Neural cell (in vitro differentiated cells): ENCODE results near the gene GRM5.
"Not testable (repeated sequence)": the region's sequence is repeated elsewhere in the genome, so short reads cannot be mapped to it uniquely, and the experiment has no call there.

Experiments
- EP300 ChIP-seq: fragments of 450-650 bp; conservative IDR thresholded peaks from 2 replicates; pipeline ENCODE4 v1.6.1; 2014; ENCODE audit warnings: antibody characterized with exemption, mild to moderate bottlenecking, moderate library complexity; ENCODE audit not compliant: poor library complexity, severe bottlenecking
- EZH2 ChIP-seq: fragments of 200-600, 300-800 bp; shearing (Covaris generic), sonication (generic); IDR thresholded peaks from 2 replicates; pipeline ENCODE4 v1.6.1; 2014; ENCODE audit warnings: antibody characterized with exemption, low read length, borderline replicate concordance, mild to moderate bottlenecking; ENCODE audit not compliant: insufficient read depth, poor library complexity, severe bottlenecking
- POLR2AphosphoS5 ChIP-seq: IDR thresholded peaks from 2 replicates; pipeline ENCODE4 v1.6.1; 2012
- RAD21 ChIP-seq: fragments of 450-650 bp; conservative IDR thresholded peaks from 2 replicates; pipeline ENCODE4 v1.6.1; 2014; ENCODE audit warnings: antibody characterized with exemption, mild to moderate bottlenecking, moderate library complexity
- TF ChIP-seq, protein P1 (sequence below): fragments of 450-650 bp; IDR thresholded peaks from 2 replicates; pipeline ENCODE4 v1.5.1; 2014; ENCODE audit warnings: antibody characterized with exemption, mild to moderate bottlenecking, moderate library complexity; ENCODE audit not compliant: poor library complexity, severe bottlenecking
- TF ChIP-seq, protein P2 (sequence below): IDR thresholded peaks from 2 replicates; pipeline ENCODE4 v1.6.1; 2012; ENCODE audit warnings: borderline replicate concordance

DNA sequence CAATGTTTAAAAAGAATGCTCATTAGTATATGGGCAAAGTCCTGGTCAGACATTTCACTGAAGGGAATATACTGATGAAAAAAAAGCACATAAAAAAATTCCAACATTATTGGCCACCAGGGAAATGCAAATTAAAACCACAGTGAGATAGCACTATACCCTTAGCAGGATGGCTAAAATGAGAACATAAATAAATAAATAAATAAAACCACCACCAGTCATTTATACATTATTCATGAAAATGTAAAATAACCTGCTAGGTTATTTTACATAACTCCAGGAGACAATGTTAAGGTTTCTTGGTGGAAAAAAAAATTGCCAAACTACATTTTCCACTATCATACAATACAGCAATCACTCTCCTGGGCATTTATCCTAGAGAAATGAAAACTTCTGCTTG is 64.9 kb downstream of the GRM5 start:
- TF ChIP-seq, protein P1, sequence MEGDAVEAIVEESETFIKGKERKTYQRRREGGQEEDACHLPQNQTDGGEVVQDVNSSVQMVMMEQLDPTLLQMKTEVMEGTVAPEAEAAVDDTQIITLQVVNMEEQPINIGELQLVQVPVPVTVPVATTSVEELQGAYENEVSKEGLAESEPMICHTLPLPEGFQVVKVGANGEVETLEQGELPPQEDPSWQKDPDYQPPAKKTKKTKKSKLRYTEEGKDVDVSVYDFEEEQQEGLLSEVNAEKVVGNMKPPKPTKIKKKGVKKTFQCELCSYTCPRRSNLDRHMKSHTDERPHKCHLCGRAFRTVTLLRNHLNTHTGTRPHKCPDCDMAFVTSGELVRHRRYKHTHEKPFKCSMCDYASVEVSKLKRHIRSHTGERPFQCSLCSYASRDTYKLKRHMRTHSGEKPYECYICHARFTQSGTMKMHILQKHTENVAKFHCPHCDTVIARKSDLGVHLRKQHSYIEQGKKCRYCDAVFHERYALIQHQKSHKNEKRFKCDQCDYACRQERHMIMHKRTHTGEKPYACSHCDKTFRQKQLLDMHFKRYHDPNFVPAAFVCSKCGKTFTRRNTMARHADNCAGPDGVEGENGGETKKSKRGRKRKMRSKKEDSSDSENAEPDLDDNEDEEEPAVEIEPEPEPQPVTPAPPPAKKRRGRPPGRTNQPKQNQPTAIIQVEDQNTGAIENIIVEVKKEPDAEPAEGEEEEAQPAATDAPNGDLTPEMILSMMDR, result not testable (repeated sequence)
- TF ChIP-seq EZH2, EP300, POLR2AphosphoS5, RAD21: not testable (repeated sequence)
- TF ChIP-seq, protein P2, sequence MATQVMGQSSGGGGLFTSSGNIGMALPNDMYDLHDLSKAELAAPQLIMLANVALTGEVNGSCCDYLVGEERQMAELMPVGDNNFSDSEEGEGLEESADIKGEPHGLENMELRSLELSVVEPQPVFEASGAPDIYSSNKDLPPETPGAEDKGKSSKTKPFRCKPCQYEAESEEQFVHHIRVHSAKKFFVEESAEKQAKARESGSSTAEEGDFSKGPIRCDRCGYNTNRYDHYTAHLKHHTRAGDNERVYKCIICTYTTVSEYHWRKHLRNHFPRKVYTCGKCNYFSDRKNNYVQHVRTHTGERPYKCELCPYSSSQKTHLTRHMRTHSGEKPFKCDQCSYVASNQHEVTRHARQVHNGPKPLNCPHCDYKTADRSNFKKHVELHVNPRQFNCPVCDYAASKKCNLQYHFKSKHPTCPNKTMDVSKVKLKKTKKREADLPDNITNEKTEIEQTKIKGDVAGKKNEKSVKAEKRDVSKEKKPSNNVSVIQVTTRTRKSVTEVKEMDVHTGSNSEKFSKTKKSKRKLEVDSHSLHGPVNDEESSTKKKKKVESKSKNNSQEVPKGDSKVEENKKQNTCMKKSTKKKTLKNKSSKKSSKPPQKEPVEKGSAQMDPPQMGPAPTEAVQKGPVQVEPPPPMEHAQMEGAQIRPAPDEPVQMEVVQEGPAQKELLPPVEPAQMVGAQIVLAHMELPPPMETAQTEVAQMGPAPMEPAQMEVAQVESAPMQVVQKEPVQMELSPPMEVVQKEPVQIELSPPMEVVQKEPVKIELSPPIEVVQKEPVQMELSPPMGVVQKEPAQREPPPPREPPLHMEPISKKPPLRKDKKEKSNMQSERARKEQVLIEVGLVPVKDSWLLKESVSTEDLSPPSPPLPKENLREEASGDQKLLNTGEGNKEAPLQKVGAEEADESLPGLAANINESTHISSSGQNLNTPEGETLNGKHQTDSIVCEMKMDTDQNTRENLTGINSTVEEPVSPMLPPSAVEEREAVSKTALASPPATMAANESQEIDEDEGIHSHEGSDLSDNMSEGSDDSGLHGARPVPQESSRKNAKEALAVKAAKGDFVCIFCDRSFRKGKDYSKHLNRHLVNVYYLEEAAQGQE, result not testable (repeated sequence)
